ENCODE measurements around the gene TPGS2. TPM values are rescaled to one million over a fixed set of nuclear protein-coding genes. Genes with fewer than 3 reads are reported as not detected.

Gene TPGS2
- total and polyA plus RNA-seq, 2 donors from 2014 or later, result 63.0 to 75.0 TPM

DNA sequence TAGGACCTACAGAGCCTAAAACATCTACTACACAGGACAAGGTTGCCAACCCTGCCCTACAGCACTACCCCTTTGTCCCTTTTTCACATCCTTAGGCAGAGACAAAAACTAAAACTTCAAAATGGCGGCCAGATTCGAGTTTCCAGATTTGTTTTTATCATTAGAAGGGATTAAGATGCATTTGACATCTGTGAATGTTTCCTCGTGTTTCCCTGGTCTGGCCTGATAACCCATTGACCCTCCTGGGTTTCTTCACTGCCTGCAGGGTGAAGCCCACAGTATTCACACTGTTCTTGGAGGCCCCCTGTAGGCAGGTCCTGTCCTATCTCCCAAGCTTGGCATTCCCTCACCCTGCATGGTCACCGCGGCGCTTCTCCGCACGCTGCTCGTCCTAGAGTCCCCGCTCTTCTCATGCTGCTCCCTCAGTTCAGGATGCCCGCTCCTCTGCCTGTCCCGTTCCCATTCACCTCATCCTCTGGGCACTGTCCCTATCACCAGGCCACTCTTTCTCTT is 67.6 kb downstream of the TPGS2 start:
- no peak overlapping the region for H3K9ac ChIP-seq (ENCODE audit: low read length in 3 of 3)
- no peaks in the 10 kb centered on the region for H3K9me3 ChIP-seq (ENCODE audit: control insufficient read depth in 2 of 3, insufficient read depth in 1 of 3, low read length in 3 of 3)
- no peak for DNase-seq
- no peak for FAIRE-seq
- H3K36me3 ChIP-seq (ENCODE audit: control insufficient read depth in 2 of 3, insufficient read depth in 3 of 3, low read length in 3 of 3), result peaks cover 0 to 12% (median 3%) of the 10 kb centered on the region in 3 donors
- H3K4me3 ChIP-seq (ENCODE audit: low read length in 3 of 3), result no peak overlapping the region
- H3K27me3 ChIP-seq (ENCODE audit: control insufficient read depth, insufficient read depth, low read length), result no peaks in the 10 kb centered on the region
- TF ChIP-seq, protein P1, sequence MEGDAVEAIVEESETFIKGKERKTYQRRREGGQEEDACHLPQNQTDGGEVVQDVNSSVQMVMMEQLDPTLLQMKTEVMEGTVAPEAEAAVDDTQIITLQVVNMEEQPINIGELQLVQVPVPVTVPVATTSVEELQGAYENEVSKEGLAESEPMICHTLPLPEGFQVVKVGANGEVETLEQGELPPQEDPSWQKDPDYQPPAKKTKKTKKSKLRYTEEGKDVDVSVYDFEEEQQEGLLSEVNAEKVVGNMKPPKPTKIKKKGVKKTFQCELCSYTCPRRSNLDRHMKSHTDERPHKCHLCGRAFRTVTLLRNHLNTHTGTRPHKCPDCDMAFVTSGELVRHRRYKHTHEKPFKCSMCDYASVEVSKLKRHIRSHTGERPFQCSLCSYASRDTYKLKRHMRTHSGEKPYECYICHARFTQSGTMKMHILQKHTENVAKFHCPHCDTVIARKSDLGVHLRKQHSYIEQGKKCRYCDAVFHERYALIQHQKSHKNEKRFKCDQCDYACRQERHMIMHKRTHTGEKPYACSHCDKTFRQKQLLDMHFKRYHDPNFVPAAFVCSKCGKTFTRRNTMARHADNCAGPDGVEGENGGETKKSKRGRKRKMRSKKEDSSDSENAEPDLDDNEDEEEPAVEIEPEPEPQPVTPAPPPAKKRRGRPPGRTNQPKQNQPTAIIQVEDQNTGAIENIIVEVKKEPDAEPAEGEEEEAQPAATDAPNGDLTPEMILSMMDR (IDR thresholded peaks at IDR 0.05; ENCODE audit: borderline replicate concordance, extremely low read depth, insufficient read depth), result no peak
- no peak overlapping the region for H3K27ac ChIP-seq (ENCODE audit: low read depth in 2 of 2, low read length in 2 of 2)
- intact Hi-C loops (cut with DNase I), result no loop called here
- H3K4me1 ChIP-seq (ENCODE audit: control insufficient read depth in 2 of 3, insufficient read depth in 2 of 3, low read depth in 1 of 3, low read length in 3 of 3), result peaks cover 0 to 11% (median 6%) of the 10 kb centered on the region in 3 donors

DNA sequence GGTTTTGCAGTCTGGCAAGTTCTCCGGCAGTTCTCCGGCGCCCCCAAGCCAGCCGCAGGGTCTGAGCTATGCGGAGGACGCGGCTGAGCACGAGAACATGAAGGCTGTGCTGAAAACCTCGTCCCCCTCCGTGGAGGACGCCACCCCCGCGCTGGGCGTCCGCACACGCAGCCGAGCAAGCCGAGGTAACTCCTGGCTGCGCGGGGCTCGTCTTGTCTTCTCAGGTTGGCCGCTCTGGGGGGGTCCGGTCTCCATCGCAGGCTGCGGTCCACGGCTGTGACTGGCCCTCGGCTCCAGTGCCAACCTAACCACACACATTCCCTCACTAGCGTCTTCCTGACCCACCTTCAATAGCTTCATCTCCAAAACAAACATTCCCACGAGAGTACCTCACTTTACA is 68.2 kb downstream of the TPGS2 start:
- Histone ChIP-seq H3K4me1 (ENCODE audit: control insufficient read depth in 2 of 3, insufficient read depth in 2 of 3, low read depth in 1 of 3, low read length in 3 of 3) (peaks cover 0 to 11% (median 6%) of the 10 kb centered on the region in 3 donors), H3K9me3 (ENCODE audit: control insufficient read depth in 2 of 3, insufficient read depth in 1 of 3, low read length in 3 of 3) (no peaks in the 10 kb centered on the region), H3K4me3 (ENCODE audit: low read length in 3 of 3) (no peak overlapping the region), H3K9ac (ENCODE audit: low read length in 3 of 3) (no peak overlapping the region), H3K27ac (ENCODE audit: low read depth in 2 of 2, low read length in 2 of 2) (no peak overlapping the region), H3K36me3 (ENCODE audit: control insufficient read depth in 2 of 3, insufficient read depth in 3 of 3, low read length in 3 of 3) (peaks cover 0 to 12% (median 3%) of the 10 kb centered on the region in 3 donors), H3K27me3 (ENCODE audit: control insufficient read depth, insufficient read depth, low read length) (no peaks in the 10 kb centered on the region)
- DNase-seq, result no peak
- TF ChIP-seq, protein P1 (IDR thresholded peaks at IDR 0.05; ENCODE audit: borderline replicate concordance, extremely low read depth, insufficient read depth), result no peak
- FAIRE-seq, result no peak
- intact Hi-C loops (cut with DNase I), result no loop called here

DNA sequence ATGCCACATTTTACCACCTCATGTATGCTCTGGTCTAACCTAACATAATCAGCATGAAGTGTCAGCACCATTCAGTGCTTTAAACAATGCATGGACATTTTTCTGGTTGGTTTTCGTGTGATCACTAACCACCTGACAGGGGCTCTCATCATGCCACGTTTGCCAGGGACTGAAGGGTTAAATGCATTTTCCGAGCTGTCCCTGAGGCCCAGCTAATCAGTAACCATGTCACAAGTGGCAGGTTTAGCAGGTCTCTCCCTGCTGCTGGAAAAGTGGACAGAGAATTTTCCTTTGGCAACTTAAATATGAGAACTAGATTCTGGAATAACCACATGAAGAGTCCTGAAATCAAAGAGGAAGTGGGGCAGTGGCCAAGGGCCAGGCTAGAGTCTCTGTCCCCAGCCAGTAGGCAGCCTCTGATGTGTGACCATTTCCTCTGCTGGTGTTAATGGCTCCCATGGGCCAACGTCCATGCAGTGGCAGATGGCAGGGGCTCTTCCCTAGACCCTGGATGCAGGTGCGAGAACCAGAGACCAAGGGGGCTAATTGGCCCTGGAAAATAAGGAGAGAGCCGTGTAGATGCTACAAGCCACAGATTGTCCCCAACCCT is 69.5 kb downstream of the TPGS2 start:
- TF ChIP-seq, protein P1 (IDR thresholded peaks at IDR 0.05; ENCODE audit: borderline replicate concordance, extremely low read depth, insufficient read depth), result no peak
- H3K9me3 ChIP-seq (ENCODE audit: control insufficient read depth in 2 of 3, insufficient read depth in 1 of 3, low read length in 3 of 3), result no peaks in the 10 kb centered on the region
- no peaks in the 10 kb centered on the region for H3K27me3 ChIP-seq (ENCODE audit: control insufficient read depth, insufficient read depth, low read length)
- no peak overlapping the region for H3K9ac ChIP-seq (ENCODE audit: low read length in 3 of 3)
- peaks cover 0 to 12% (median 3%) of the 10 kb centered on the region in 3 donors for H3K36me3 ChIP-seq (ENCODE audit: control insufficient read depth in 2 of 3, insufficient read depth in 3 of 3, low read length in 3 of 3)
- DNase-seq (peak in 1 of 5 donors; percentile 48), FAIRE-seq (no peak)
- no peak overlapping the region for H3K4me3 ChIP-seq (ENCODE audit: low read length in 3 of 3)
- intact Hi-C loops (cut with DNase I), result no loop called here
- H3K27ac ChIP-seq (ENCODE audit: low read depth in 2 of 2, low read length in 2 of 2), result no peak overlapping the region
- peaks cover 0 to 11% (median 6%) of the 10 kb centered on the region in 3 donors for H3K4me1 ChIP-seq (ENCODE audit: control insufficient read depth in 2 of 3, insufficient read depth in 2 of 3, low read depth in 1 of 3, low read length in 3 of 3)
